RWPE1 (cell line): ENCODE data around the gene NOB1.

Experiments
- CTCF ChIA-PET: fragments of 350-600 bp; sonication (Branson Sonifier 250); formaldehyde crosslinking; extraction: SDS; loops from one replicate; lab custom pipeline; 2021; lab: Yijun Ruan, JAX
- POLR2A ChIA-PET: fragments of 400-600 bp; formaldehyde crosslinking; extraction: SDS; loops from one replicate; lab custom pipeline; 2020; ENCODE audit warnings: antibody characterized with exemption; ENCODE audit not compliant: low non-redundant PET; lab: Yijun Ruan, JAX
- DNase-seq: peaks from one replicate; pipeline ENCODE4 v3.0.0; 2012; ENCODE audit warnings: low spot score
- H3K27ac ChIP-seq: fragments of 450-650 bp; 2 replicates; pipeline ENCODE4 v1.5.1; 2017
- TF ChIP-seq, protein P1 (sequence below): fragments of 450-650 bp; conservative IDR thresholded peaks from 2 replicates; pipeline ENCODE4 v1.5.1; 2017; ENCODE audit warnings: low read depth, mild to moderate bottlenecking

NOB1 gene

DNA sequence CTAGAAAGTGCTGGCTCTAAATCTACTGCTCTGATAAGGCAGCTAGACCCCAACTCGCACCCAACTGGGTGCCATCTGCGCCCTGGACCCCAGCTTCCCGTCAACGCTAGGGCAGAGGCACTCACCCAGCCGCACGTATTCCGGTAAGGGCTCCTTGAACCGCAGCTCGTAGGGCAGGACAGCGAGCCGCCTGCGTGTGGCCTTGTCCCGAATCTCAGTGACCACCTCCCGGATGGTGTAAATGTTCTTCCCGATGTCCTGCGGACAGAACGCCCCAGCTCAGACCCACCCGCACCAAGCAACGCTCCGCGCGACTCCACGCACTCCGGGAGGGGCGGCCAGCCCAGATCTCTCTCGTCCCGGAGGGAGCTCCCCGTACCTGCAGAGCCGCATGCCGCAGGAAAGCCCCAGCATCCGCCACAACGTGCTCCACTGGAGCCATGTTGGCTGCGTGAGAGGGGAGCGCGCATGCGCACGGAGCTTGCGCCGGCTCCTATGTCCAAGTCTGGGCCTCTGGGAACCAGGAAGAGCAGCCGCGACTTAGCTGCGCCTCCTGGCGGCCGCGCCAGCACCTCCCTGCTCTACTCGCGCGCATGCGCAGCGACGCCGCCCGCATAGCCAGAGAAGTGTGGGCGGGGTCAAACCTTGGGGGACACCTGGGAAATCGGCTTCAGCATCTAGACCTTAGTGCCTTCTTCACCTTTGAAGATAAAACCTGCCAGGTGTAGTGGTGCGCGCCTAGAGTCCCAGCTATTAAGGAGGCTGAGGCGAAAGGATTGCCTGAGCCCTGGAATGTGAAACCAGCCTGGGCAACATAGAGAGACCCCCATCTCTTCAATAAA, at the start of gene NOB1:
Gene NOB1 (minus strand): TSS at position 458 of the 842 bp plus-strand sequence. CDS start 16 bp downstream, at position 442.
- H3K27ac ChIP-seq, result peak within 1 kb of the TSS; percentile 74
- peak; percentile 95 for DNase-seq
- ChIA-PET POLR2A (interaction anchor here (1.2 kb wide), 1 partner anchor 27 kb away, joined by 3 read pairs; no protein-coding TSS in a partner anchor), CTCF (interaction anchor here (0.5 to 2.1 kb wide), 18 partner anchors 9 to 556 kb away, joined by 3 to 14 read pairs (median 4); partner anchors contain the start of gene NQO1)
- TF ChIP-seq, protein P1, sequence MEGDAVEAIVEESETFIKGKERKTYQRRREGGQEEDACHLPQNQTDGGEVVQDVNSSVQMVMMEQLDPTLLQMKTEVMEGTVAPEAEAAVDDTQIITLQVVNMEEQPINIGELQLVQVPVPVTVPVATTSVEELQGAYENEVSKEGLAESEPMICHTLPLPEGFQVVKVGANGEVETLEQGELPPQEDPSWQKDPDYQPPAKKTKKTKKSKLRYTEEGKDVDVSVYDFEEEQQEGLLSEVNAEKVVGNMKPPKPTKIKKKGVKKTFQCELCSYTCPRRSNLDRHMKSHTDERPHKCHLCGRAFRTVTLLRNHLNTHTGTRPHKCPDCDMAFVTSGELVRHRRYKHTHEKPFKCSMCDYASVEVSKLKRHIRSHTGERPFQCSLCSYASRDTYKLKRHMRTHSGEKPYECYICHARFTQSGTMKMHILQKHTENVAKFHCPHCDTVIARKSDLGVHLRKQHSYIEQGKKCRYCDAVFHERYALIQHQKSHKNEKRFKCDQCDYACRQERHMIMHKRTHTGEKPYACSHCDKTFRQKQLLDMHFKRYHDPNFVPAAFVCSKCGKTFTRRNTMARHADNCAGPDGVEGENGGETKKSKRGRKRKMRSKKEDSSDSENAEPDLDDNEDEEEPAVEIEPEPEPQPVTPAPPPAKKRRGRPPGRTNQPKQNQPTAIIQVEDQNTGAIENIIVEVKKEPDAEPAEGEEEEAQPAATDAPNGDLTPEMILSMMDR, result peak; percentile 96

DNA sequence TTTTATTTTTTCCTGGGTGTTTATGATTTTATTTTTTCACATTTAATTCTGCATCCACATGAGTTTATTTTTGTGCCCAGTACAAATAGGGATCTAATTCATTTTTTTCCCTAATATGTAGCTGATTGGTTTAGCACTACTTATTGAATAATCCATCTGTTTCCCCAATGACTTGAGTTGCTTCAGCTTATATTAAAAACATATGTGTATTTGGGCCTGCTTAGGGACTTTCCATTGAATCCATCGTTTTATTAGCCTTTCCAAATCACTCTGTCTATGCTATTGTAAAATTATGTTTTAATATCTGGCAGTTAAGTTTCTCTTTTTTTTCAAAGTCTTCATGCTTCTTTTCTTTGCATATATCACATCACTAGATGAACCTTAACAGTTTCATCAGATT, 49.6 kb upstream of the NOB1 start:
- ChIA-PET POLR2A (no interaction called here), CTCF (interaction anchor here (0.6 to 0.7 kb wide), 2 partner anchors 11 to 377 kb away, joined by 3 to 4 read pairs; no protein-coding TSS in a partner anchor)
- DNase-seq, result no peak
- TF ChIP-seq, protein P1, result no peak
- no peak overlapping the region for H3K27ac ChIP-seq

DNA sequence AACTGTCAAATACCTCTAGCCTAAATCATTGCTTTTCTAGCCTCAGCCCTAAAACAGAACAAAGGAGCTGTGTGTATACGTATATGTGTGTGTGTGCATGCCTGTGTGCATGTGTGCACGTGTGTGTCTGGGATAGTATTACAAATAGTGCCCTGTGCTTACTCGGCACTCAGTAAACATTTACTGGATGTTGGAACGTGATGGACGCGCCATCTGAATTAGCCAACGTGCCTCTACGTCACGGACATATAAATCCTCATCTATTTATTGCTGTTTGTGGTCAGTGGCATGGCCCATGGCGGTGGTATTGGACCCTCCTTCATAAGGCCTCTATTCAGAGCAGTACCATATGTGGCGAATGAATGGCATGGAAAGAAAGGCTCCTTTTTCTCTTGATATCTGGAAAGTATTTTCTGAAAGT, 44.9 kb upstream of the NOB1 start:
- CTCF ChIA-PET, result interaction anchor here (0.6 kb wide), 1 partner anchor 10 kb away, joined by 7 read pairs; no protein-coding TSS in a partner anchor
- no peak overlapping the region for H3K27ac ChIP-seq
- DNase-seq, result no peak
- TF ChIP-seq, protein P1, result no peak
- POLR2A ChIA-PET, result no interaction called here

DNA sequence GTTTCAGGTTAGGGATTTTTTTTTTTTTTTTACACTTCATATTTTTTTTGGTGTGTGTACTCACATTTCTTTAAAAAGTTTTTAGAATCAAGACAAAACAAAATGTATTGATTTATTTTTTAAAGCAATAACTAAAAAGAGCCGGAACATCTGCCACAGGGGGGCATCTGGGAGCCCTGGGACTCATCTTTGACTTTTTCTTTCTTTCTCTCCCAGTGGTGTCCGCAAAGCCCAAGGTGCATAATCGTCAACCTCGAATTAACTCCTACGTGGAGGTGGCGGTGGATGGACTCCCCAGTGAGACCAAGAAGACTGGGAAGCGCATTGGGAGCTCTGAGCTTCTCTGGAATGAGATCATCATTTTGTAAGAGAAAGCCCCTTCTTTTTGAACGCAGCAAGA, 43.7 kb upstream of the NOB1 start:
- DNase-seq, result no peak
- no peak overlapping the region for H3K27ac ChIP-seq
- CTCF ChIA-PET, result interaction anchor here (0.5 to 0.7 kb wide), 3 partner anchors 15 to 413 kb away, joined by 3 to 8 read pairs (median 4); partner anchors contain the start of gene TERF2
- POLR2A ChIA-PET, result no interaction called here
- TF ChIP-seq, protein P1, result no peak

GRCh38 chr16:69796285-69797118, 41.8 kb upstream of the NOB1 start:
- TF ChIP-seq, protein P1, result peak; percentile 87
- CTCF ChIA-PET, result interaction anchor here (0.6 to 1.6 kb wide), 3 partner anchors 16 to 133 kb away, joined by 3 to 7 read pairs (median 5); no protein-coding TSS in a partner anchor
- POLR2A ChIA-PET, result no interaction called here
- no peak overlapping the region for H3K27ac ChIP-seq
- DNase-seq, result peak; percentile 61

- no peak overlapping the region for H3K27ac ChIP-seq
- TF ChIP-seq, protein P1, result no peak
- ChIA-PET CTCF (interaction anchor here (0.8 kb wide), 1 partner anchor 136 kb away, joined by 6 read pairs; no protein-coding TSS in a partner anchor), POLR2A (no interaction called here)
- DNase-seq, result no peak
These were observed 39.8 kb upstream of the NOB1 start for GRCh38 chr16:69794486-69794885.
